ENCODE results near the gene ATP13A1.

The ATP13A1 gene

DNA sequence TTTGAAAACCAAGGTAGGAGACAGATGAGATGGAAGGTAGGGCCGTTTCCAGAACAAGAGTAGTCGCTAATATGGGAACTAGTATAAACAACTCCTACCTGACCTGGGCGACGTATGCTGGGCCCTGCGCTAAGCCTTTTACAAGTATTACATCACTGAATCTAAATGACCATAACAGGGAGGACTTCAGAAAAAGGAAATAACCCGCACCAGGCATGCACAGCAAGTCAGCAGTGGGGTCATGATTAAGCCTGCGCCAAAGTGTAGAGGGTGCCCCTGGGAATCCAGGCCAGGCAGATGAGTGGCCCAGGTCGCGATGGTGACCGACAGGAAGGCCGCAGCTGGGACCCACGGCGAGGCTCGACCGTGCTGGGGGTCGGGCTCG, 613 bp downstream of the ATP13A1 start:
- Histone ChIP-seq H3K36me3 (ENCODE audit: control insufficient read depth, insufficient read depth, low read length) (no peaks in the 10 kb centered on the region), H3K4me1 (peaks cover 10% of the 10 kb centered on the region), H3K4me2 (ENCODE audit: low read length) (peak overlapping the region; percentile 98), H3K4me3 (ENCODE audit: low read depth, low read length) (peak overlapping the region; percentile 81), H2AFZ (peak overlapping the region; percentile 71), H3K79me2 (peaks cover 4% of the 10 kb centered on the region), H3K9me3 (ENCODE audit: control insufficient read depth, low read length) (no peaks in the 10 kb centered on the region), H3K9ac (no peak overlapping the region), H3K27me3 (ENCODE audit: control insufficient read depth, insufficient read depth, low read length) (no peaks in the 10 kb centered on the region), H3K27ac (peak overlapping the region; percentile 88)
- TF ChIP-seq, protein P1, sequence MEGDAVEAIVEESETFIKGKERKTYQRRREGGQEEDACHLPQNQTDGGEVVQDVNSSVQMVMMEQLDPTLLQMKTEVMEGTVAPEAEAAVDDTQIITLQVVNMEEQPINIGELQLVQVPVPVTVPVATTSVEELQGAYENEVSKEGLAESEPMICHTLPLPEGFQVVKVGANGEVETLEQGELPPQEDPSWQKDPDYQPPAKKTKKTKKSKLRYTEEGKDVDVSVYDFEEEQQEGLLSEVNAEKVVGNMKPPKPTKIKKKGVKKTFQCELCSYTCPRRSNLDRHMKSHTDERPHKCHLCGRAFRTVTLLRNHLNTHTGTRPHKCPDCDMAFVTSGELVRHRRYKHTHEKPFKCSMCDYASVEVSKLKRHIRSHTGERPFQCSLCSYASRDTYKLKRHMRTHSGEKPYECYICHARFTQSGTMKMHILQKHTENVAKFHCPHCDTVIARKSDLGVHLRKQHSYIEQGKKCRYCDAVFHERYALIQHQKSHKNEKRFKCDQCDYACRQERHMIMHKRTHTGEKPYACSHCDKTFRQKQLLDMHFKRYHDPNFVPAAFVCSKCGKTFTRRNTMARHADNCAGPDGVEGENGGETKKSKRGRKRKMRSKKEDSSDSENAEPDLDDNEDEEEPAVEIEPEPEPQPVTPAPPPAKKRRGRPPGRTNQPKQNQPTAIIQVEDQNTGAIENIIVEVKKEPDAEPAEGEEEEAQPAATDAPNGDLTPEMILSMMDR (IDR thresholded peaks at IDR 0.05): no peak

- peak overlapping the region; percentile 98 for H3K4me2 ChIP-seq (ENCODE audit: low read length)
- H3K4me3 ChIP-seq (ENCODE audit: low read depth, low read length): peak overlapping the region; percentile 81
- H3K27ac ChIP-seq: peak overlapping the region; percentile 88
- H3K36me3 ChIP-seq (ENCODE audit: control insufficient read depth, insufficient read depth, low read length): no peaks in the 10 kb centered on the region
- H3K4me1 ChIP-seq: peaks cover 10% of the 10 kb centered on the region
- H3K27me3 ChIP-seq (ENCODE audit: control insufficient read depth, insufficient read depth, low read length): no peaks in the 10 kb centered on the region
- H2AFZ ChIP-seq: no peak overlapping the region
- peaks cover 4% of the 10 kb centered on the region for H3K79me2 ChIP-seq
- TF ChIP-seq, protein P1 (IDR thresholded peaks at IDR 0.05): no peak
- H3K9ac ChIP-seq: no peak overlapping the region
- no peaks in the 10 kb centered on the region for H3K9me3 ChIP-seq (ENCODE audit: control insufficient read depth, low read length)
Measured at GRCh38 chr19:19662344-19662743, 1.1 kb downstream of the ATP13A1 start.

- Histone ChIP-seq H3K79me2 (peaks cover 4% of the 10 kb centered on the region), H3K4me3 (ENCODE audit: low read depth, low read length) (no peak overlapping the region), H3K36me3 (ENCODE audit: control insufficient read depth, insufficient read depth, low read length) (no peaks in the 10 kb centered on the region), H3K27me3 (ENCODE audit: control insufficient read depth, insufficient read depth, low read length) (no peaks in the 10 kb centered on the region), H3K9ac (no peak overlapping the region), H3K4me2 (ENCODE audit: low read length) (no peak overlapping the region), H2AFZ (no peak overlapping the region), H3K27ac (no peak overlapping the region), H3K4me1 (peaks cover 10% of the 10 kb centered on the region), H3K9me3 (ENCODE audit: control insufficient read depth, low read length) (no peaks in the 10 kb centered on the region)
- TF ChIP-seq, protein P1 (IDR thresholded peaks at IDR 0.05): no peak
Measured at GRCh38 chr19:19661675-19662251, 1.7 kb downstream of the ATP13A1 start.

DNA sequence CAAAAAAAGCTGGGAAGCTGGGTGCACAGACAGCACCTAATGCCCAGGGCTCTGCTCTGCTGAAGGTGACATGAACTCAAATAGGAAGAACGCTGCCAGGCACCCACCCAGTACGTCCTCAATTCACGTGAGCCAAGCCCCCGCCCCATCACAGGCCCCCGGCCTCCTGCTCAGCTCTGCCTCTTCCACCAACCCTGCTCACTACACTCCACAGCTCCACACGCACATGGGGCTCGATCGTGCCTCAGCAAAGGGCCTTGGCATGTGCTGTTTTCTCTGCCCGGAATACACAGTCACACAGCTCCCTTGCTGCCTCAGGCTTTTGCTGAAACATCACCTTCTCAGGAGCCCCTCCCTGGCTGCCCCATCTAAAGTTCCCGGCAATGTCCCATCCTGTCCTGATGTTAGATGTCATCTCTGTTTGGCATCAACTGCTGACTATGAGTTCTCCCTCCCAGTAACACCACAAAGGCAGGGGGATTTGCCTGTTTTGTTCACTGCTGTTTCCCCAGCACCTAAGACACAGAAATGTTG, 2.3 kb downstream of the ATP13A1 start:
- H2AFZ ChIP-seq: no peak overlapping the region
- H3K4me2 ChIP-seq (ENCODE audit: low read length): no peak overlapping the region
- H3K79me2 ChIP-seq: peaks cover 4% of the 10 kb centered on the region
- H3K4me3 ChIP-seq (ENCODE audit: low read depth, low read length): no peak overlapping the region
- peaks cover 10% of the 10 kb centered on the region for H3K4me1 ChIP-seq
- H3K9me3 ChIP-seq (ENCODE audit: control insufficient read depth, low read length): no peaks in the 10 kb centered on the region
- TF ChIP-seq, protein P1 (IDR thresholded peaks at IDR 0.05): no peak
- H3K27me3 ChIP-seq (ENCODE audit: control insufficient read depth, insufficient read depth, low read length): no peaks in the 10 kb centered on the region
- no peaks in the 10 kb centered on the region for H3K36me3 ChIP-seq (ENCODE audit: control insufficient read depth, insufficient read depth, low read length)
- no peak overlapping the region for H3K27ac ChIP-seq
- no peak overlapping the region for H3K9ac ChIP-seq

Measured in parathyroid adenoma (tissue), 2 donors.